ENCODE results near the gene TPPP2.
"Not testable (repeated sequence)": the region's sequence is repeated elsewhere in the genome, so short reads cannot be mapped to it uniquely, and the experiment has no call there.

TPPP2 gene

DNA sequence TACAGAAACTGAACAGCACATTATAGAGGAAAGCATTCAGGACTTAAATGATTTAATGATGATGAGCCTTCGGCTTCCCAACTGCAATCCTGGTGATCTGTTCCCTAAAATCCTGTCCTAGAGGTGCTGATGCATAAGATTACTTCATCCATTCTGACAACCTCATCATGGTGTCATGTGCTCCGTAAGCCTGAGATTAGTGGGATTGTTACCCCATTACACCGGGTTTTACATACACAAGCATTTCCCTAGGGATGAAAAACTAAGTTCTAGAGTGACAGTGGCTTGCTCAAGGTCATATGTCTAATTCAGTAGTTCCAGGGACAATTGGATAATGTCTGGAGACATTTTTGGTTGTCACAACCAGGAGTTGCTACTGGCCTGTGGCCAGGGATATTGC lies 7.1 kb downstream of the TPPP2 start:
- H3K4me3 ChIP-seq (ENCODE audit: low read depth, low read length) = no peak overlapping the region

DNA sequence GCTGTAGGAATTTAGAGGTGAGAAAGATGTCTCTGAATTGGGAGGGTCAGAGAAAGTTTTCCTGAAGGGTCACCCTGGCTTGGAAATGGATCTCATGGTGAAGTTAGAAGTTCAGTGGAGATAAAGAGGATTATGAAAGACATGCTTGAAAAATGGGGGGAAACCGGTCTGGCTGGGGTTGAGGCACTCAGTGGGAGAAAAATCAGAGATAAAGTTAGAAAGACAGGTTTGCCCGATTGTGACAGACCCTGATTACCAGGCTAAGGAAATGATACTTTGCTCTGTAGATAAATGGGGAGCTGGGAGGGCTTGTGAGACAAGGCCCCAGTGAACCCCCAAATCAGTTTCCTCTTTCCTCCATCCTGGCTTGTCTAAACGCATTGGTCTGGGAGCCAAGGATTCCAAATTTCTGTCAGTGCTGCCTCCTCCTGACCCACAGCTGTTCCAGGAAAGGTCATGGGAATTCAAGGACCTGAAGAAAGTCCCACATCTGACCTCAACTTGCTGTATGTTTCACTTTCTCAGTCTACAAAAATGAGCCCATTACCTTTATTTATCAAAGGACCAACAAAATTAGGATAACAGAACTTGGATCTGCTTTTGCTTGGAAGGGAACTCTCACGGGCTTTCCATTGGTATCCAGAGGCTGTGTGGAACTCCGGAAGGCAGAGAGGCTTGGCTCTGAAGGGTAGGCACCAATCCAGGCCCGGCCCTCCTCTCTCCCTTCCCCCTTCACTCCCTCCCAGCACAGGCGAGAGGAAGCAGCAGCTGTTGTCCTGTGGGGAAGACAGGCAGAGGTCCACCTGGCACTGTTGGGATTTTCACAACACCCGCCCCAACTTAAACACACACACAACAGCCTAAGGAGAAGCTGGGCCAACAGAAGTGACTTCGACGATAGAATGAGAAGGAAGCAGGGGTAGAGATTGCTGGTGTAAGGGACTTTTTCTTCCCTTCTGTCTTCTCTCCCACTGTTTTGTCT lies 8.7 kb downstream of the TPPP2 start:
- H3K4me3 ChIP-seq (ENCODE audit: low read depth, low read length) = no peak overlapping the region

- H3K4me3 ChIP-seq (ENCODE audit: low read depth, low read length) = no peak overlapping the region
Measured at GRCh38 chr14:21039585-21040369, 9.8 kb downstream of the TPPP2 start.

DNA sequence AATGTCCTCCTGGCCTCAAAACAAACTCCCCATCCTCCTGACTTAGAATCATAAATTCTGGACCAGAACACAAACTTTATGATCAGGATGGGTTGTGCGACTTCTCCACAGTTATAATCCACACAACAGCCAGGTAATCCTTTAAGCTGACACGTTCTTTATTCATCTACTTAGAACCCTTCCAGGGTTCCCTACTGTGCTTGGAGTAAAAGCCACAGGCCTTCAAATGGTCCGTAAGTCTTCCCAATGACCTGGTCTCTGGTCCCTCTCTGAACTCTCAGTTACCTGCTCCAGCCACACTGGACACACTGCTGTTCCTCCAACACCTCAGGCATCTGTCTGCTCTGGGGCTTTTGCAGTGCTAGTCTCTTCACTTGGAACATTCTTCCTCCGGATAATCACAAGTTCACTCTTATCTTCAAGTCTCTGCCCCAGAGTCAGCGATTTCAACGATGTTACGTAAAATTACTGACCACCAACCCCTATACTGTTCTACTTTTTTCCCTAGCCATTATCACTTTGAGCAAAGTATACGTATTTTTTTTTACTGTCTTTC lies 10.4 kb downstream of the TPPP2 start:
- no peak overlapping the region for H3K4me3 ChIP-seq (ENCODE audit: low read depth, low read length)

GRCh38 chr14:21040941-21041340 lies 10.9 kb downstream of the TPPP2 start:
- H3K4me3 ChIP-seq (ENCODE audit: low read depth, low read length) = not testable (repeated sequence)

- H3K4me3 ChIP-seq (ENCODE audit: low read depth, low read length) = no peak within 1 kb of the TSS
Measured at GRCh38 chr14:21041676-21042433, 11.8 kb downstream of the TPPP2 start, which contains the start of gene RNASE7. Gene RNASE7 (plus strand): TSS chr14:21042362. CDS start chr14:21042993, 631 bp downstream.

DNA sequence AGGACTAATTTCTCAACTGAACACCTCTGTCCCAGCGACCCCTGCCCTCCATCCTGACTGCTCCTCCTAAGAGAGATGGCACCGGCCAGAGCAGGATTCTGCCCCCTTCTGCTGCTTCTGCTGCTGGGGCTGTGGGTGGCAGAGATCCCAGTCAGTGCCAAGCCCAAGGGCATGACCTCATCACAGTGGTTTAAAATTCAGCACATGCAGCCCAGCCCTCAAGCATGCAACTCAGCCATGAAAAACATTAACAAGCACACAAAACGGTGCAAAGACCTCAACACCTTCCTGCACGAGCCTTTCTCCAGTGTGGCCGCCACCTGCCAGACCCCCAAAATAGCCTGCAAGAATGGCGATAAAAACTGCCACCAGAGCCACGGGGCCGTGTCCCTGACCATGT lies 12.9 kb downstream of the TPPP2 start:
- H3K4me3 ChIP-seq (ENCODE audit: low read depth, low read length) = no peak overlapping the region

GRCh38 chr14:21043387-21043973 lies 13.5 kb downstream of the TPPP2 start:
- H3K4me3 ChIP-seq (ENCODE audit: low read depth, low read length) = no peak overlapping the region

GRCh38 chr14:21043974-21044618 lies 14.1 kb downstream of the TPPP2 start:
- H3K4me3 ChIP-seq (ENCODE audit: low read depth, low read length) = no peak overlapping the region

GRCh38 chr14:21047378-21047781 lies 17.4 kb downstream of the TPPP2 start:
- no peak overlapping the region for H3K4me3 ChIP-seq (ENCODE audit: low read depth, low read length)

DNA sequence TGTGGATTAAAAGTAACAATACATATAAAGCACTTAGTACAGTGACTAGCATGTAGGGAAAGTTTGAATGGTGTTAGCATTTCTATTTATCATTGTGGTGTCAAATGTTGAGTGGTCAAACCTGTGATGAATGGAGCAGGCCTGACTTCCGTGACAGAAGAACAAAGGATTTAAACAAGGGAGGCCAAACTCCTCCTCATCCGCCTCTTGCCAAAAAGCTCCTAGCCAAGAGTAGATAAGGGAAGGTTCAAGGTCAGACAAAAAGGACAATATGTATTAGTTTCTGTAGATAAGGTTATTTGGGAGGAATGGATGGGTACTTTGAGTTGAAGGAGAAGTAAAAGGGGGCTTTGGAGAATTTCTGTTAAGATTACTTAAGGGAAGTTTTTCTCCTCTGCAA lies 18.6 kb downstream of the TPPP2 start:
- H3K4me3 ChIP-seq (ENCODE audit: low read depth, low read length) = no peak overlapping the region

DNA sequence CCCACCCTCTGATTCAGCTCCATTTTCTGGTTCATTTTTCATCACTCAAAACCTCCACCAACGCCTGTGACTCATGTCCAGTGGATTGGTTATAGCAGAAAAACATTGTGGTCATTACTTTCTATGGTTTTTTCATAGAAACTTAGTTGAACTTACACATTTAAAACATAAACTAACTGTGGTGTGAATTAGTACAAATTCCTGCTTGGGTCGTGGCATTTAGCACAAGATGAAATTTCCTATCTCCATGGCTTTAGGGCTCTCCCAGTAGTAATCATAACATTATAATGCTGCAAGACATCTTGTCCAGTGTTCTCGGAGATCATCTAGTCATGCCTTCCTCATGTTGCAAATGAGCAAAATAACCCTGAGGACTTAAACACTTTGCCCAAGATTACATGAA lies 19.3 kb downstream of the TPPP2 start:
- no peak overlapping the region for H3K4me3 ChIP-seq (ENCODE audit: low read depth, low read length)

- no peak overlapping the region for H3K4me3 ChIP-seq (ENCODE audit: low read depth, low read length)
Measured at GRCh38 chr14:21050597-21050996, 20.6 kb downstream of the TPPP2 start.

GRCh38 chr14:21053184-21054122 lies 23.4 kb downstream of the TPPP2 start:
- no peak overlapping the region for H3K4me3 ChIP-seq (ENCODE audit: low read depth, low read length)

- H3K4me3 ChIP-seq (ENCODE audit: low read depth, low read length) = no peak overlapping the region
Measured at GRCh38 chr14:21054123-21054767, 24.2 kb downstream of the TPPP2 start.

DNA sequence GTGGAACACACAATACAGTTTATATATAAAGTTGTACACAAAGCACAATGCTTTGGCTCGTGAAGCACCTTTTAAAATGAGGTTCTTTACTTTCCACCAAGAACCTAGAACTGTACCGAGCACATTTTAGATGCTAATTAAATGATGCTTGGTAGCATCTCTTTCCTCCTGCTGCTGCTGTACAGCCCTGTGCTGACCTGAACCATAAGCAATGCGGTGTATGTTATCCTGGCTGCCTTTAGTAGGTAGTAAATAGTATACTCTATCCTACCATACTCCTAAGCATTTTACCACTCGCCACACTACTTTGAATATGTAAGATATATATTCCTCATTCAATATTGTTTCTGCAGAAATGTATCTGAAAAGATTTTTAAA lies 24.7 kb downstream of the TPPP2 start:
- H3K4me3 ChIP-seq (ENCODE audit: low read depth, low read length) = no peak overlapping the region

GRCh38 chr14:21055432-21056117 lies 25.6 kb downstream of the TPPP2 start:
- H3K4me3 ChIP-seq (ENCODE audit: low read depth, low read length) = no peak overlapping the region

All from iPS-11a (cell line).